Liver (tissue), 9 donors: Measurements from ENCODE around the gene JPH4. TPM values are rescaled to one million over a fixed set of nuclear protein-coding genes. Genes with fewer than 3 reads are reported as not detected.
"Not testable (repeated sequence)": the region's sequence is repeated elsewhere in the genome, so short reads cannot be mapped to it uniquely, and the experiment has no call there.

ENCODE experiments used
- DNase-seq: peaks from one replicate; pipeline ENCODE4 v3.0.0-alpha.2; 2017; ENCODE audit warnings: low spot score
- H3K27ac ChIP-seq, 2 donors: one replicate each; pipeline ENCODE4 v1.7.0; 2013; ENCODE audit warnings: inconsistent platforms in 2 of 2, low read length in 2 of 2, control low read depth in 1 of 2, low read depth in 1 of 2, mild to moderate bottlenecking in 1 of 2
- H3K27me3 ChIP-seq, 4 donors: one replicate each; pipeline versions ENCODE4 v1.6.1 to v1.7.0; 2013; ENCODE audit warnings: low read length in 3 of 4, inconsistent platforms in 1 of 4, mild to moderate bottlenecking in 1 of 4, moderate library complexity in 1 of 4; ENCODE audit not compliant: control insufficient read depth in 4 of 4, insufficient read depth in 4 of 4
- H3K36me3 ChIP-seq, 4 donors: one replicate each; pipeline versions ENCODE4 v1.6.1 to v1.7.0; 2013; ENCODE audit warnings: low read length in 3 of 4, mild to moderate bottlenecking in 3 of 4, low read depth in 1 of 4, moderate library complexity in 1 of 4; ENCODE audit not compliant: control insufficient read depth in 4 of 4, insufficient read depth in 3 of 4
- H3K4me1 ChIP-seq, 4 donors: one replicate each; pipeline versions ENCODE4 v1.6.1 to v1.7.0; 2013; ENCODE audit warnings: low read length in 3 of 4, mild to moderate bottlenecking in 3 of 4, moderate library complexity in 1 of 4; ENCODE audit not compliant: control insufficient read depth in 4 of 4, insufficient read depth in 4 of 4
- H3K4me3 ChIP-seq, 3 donors: one replicate each; pipeline versions ENCODE4 v1.6.1 to v1.7.0; 2013; ENCODE audit warnings: low read length in 3 of 3, control low read depth in 1 of 3, low read depth in 1 of 3, mild to moderate bottlenecking in 1 of 3
- H3K9ac ChIP-seq, 2 donors: one replicate each; pipeline ENCODE4 v1.7.0; 2013; ENCODE audit warnings: low read length in 2 of 2, mild to moderate bottlenecking in 2 of 2, moderate library complexity in 2 of 2, control low read depth in 1 of 2, low read depth in 1 of 2
- H3K9me3 ChIP-seq, 4 donors: one replicate each; pipeline versions ENCODE4 v1.6.1 to v1.7.0; 2013; ENCODE audit warnings: low read length in 3 of 4; ENCODE audit not compliant: control insufficient read depth in 4 of 4
- ATF3 ChIP-seq: IDR thresholded peaks from 2 replicates; pipeline ENCODE4 v1.6.1; 2016; ENCODE audit warnings: antibody characterized with exemption
- CTCF ChIP-seq: fragments of 150-350 bp; IDR thresholded peaks from 2 replicates; pipeline ENCODE4 v1.5.1; 2017; ENCODE audit warnings: improper control_type of control experiment, low read depth, low read length; ENCODE audit not compliant: missing input control
- FOXA1 ChIP-seq: IDR thresholded peaks from 2 replicates; pipeline ENCODE4 v1.6.1; 2016; ENCODE audit warnings: antibody characterized with exemption
- FOXA2 ChIP-seq: IDR thresholded peaks from 2 replicates; pipeline ENCODE4 v1.6.1; 2016; ENCODE audit warnings: antibody characterized with exemption
- GABPA ChIP-seq, 2 donors: IDR thresholded peaks in 1 of 2; conservative IDR thresholded peaks in 1 of 2; 2 replicates each; pipeline ENCODE4 v1.6.1; 2016; ENCODE audit warnings: antibody characterized with exemption in 2 of 2, mild to moderate bottlenecking in 1 of 2, moderate library complexity in 1 of 2
- HNF4A ChIP-seq, 2 donors: conservative IDR thresholded peaks; 2 replicates each; pipeline ENCODE4 v1.6.1; 2016; ENCODE audit warnings: antibody characterized with exemption in 2 of 2, mild to moderate bottlenecking in 2 of 2
- HNF4G ChIP-seq: IDR thresholded peaks from 2 replicates; pipeline ENCODE4 v1.6.1; 2016; ENCODE audit warnings: antibody characterized with exemption
- JUND ChIP-seq, 2 donors: IDR thresholded peaks; 2 replicates each; pipeline ENCODE4 v1.6.1; 2016; ENCODE audit warnings: antibody characterized with exemption in 2 of 2
- NR2F2 ChIP-seq: IDR thresholded peaks from 2 replicates; pipeline ENCODE4 v1.6.1; 2016; ENCODE audit warnings: antibody characterized with exemption
- RAD21 ChIP-seq, 2 donors: IDR thresholded peaks; 2 replicates each; pipeline ENCODE4 v1.6.1; 2016; ENCODE audit warnings: antibody characterized with exemption in 2 of 2, mild to moderate bottlenecking in 2 of 2
- RXRA ChIP-seq, 2 donors: IDR thresholded peaks; 2 replicates each; pipeline ENCODE4 v1.6.1; 2017 to 2018; ENCODE audit warnings: antibody characterized with exemption in 2 of 2, mild to moderate bottlenecking in 1 of 2
- TAF1 ChIP-seq: conservative IDR thresholded peaks from 2 replicates; pipeline ENCODE4 v1.6.1; 2016; ENCODE audit warnings: antibody characterized with exemption, mild to moderate bottlenecking
- YY1 ChIP-seq: IDR thresholded peaks from 2 replicates; pipeline ENCODE4 v1.6.1; 2016; ENCODE audit warnings: antibody characterized with exemption, mild to moderate bottlenecking
- WGBS: extraction: QIAGEN DNeasy Blood & Tissue Kit; methylation state at CpG from one replicate; pipeline ENCODE4 v1.1.7; 2013; 5-methylcytosine and 5-hydroxymethylcytosine counted together
- polyA plus RNA-seq, 2 donors: library from polyadenylated mRNA; stranded (reverse) in 1 of 2; unstranded in 1 of 2; fragments of 200-250 nt in 1 of 2; fragments of >200 nt in 1 of 2; fragmentation: Nextera tagmentation in 1 of 2; extraction: Ambion mirVana in 1 of 2; gene quantifications; one replicate each; pipeline versions ENCODE4 v1.2.1 to v1.2.3, GENCODE V29; 2013 to 2015
- total RNA-seq, 2 donors: library from RNA; depleted of rRNA; stranded (reverse); fragments of >200 nt; gene quantifications; one replicate each; pipeline ENCODE4 v1.2.3, GENCODE V29; 2014
- TF ChIP-seq, protein P1 (sequence below): IDR thresholded peaks from 2 replicates; pipeline ENCODE4 v1.6.1; 2016; ENCODE audit warnings: antibody characterized with exemption
- donor health status: healthy.
- donor health status: healthy.
- donor health status: healthy.
- donor health status: healthy.
- donor health status: healthy.

JPH4 gene
- total and polyA plus RNA-seq, 4 donors = 0.07 to 0.24 (median 0.16) TPM

- not testable (repeated sequence) for H3K9me3 ChIP-seq, H3K27ac ChIP-seq, H3K4me1 ChIP-seq, H3K27me3 ChIP-seq, DNase-seq, H3K9ac ChIP-seq, H3K4me3 ChIP-seq, H3K36me3 ChIP-seq
- 90% methylated on average over 25 of the region's 25 CpGs for WGBS
Observed at GRCh38 chr14:23583761-23584526, 5.4 kb upstream of the JPH4 start.

GRCh38 chr14:23582906-23583760 is 4.5 kb upstream of the JPH4 start:
- Histone ChIP-seq H3K9me3 (no peaks in the 10 kb centered on the region), H3K27ac (no peak overlapping the region), H3K36me3 (no peaks in the 10 kb centered on the region), H3K27me3 (no peaks in the 10 kb centered on the region), H3K4me3 (no peak overlapping the region), H3K9ac (no peak overlapping the region), H3K4me1 (no peaks in the 10 kb centered on the region)
- no peak for DNase-seq
- WGBS = 88% methylated on average over 3 of the region's 3 CpGs
- TF ChIP-seq CTCF (no peak), YY1 (no peak), HNF4G (no peak), RXRA (IDR thresholded peaks at IDR 0.05) (no peak), JUND (IDR thresholded peaks at IDR 0.05) (no peak), HNF4A (conservative IDR thresholded peaks at IDR 0.05) (no peak), NR2F2 (no peak), FOXA2 (no peak), FOXA1 (no peak), GABPA (IDR thresholded peaks at IDR 0.05 in 1 of 2, conservative IDR thresholded peaks at IDR 0.05 in 1 of 2) (no peak), TAF1 (no peak), RAD21 (IDR thresholded peaks at IDR 0.05) (no peak)
- TF ChIP-seq, protein P1, sequence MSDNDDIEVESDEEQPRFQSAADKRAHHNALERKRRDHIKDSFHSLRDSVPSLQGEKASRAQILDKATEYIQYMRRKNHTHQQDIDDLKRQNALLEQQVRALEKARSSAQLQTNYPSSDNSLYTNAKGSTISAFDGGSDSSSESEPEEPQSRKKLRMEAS = no peak

DNA sequence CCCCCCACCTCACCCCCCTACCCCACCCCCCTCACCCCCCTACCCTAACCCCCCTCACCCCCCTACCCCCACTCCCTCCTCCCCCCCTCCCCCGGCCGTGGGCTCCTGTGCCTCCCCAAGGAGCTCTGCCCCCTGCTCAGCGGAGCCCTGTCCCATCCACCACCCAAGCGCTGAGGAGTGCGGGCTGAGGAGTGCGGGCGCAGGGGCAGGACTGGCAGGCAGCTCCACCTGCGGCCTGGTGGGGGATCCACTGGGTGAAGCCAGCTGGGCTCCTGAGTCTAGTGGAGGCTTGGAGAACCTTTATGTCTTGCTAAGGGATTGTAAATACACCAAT is 2.3 kb upstream of the JPH4 start:
- Histone ChIP-seq H3K27ac (no peak overlapping the region), H3K36me3 (no peaks in the 10 kb centered on the region), H3K4me1 (peaks cover 0 to 11% (median 10%) of the 10 kb centered on the region in 4 donors), H3K9me3 (no peaks in the 10 kb centered on the region), H3K4me3 (no peak overlapping the region), H3K9ac (no peak overlapping the region), H3K27me3 (peaks cover 0 to 6% (median under 1%) of the 10 kb centered on the region in 4 donors)
- no peak for TF ChIP-seq TAF1
- no peak for TF ChIP-seq RXRA (IDR thresholded peaks at IDR 0.05)
- TF ChIP-seq CTCF = no peak
- no peak for TF ChIP-seq FOXA2
- no peak for TF ChIP-seq HNF4A (conservative IDR thresholded peaks at IDR 0.05)
- no peak for TF ChIP-seq ATF3
- DNase-seq = no peak
- 86% methylated on average over 8 of the region's 8 CpGs for WGBS
